T-cell (primary cell): ENCODE data around the gene GLP1R. TPM values are rescaled to one million over a fixed set of nuclear protein-coding genes. Genes with fewer than 3 reads are reported as not detected.

Source experiments
- ATAC-seq, 4 experiments: fragments of 200-7000 bp in 3 of 4; fragments of 150-1000 bp in 1 of 4; cut with Tn5 transposase; replicated peaks in 1 of 4; 1 replicate in 3 of 4; 2 replicates in 1 of 4; pipeline ENCODE4 v1.10.0; 2021; ENCODE audit warnings: moderate library complexity in 3 of 4, mild to moderate bottlenecking in 2 of 4, moderate number of reproducible peaks in 1 of 4
- CTCF ChIA-PET, 2 donors: fragments of 300-600 bp; sonication (Branson Sonifier 250); formaldehyde crosslinking; loops; one replicate each; lab custom pipeline; 2022; ENCODE audit warnings: antibody characterized with exemption in 2 of 2; lab: Charles Lee
- POLR2A ChIA-PET, 2 donors: fragments of 300-600 bp; sonication (Branson Sonifier 250); formaldehyde crosslinking; loops; one replicate each; lab custom pipeline; 2022; ENCODE audit warnings: antibody characterized with exemption in 2 of 2; lab: Charles Lee
- DNase-seq, 35 experiments: peaks; one replicate each; pipeline versions ENCODE4 v3.0.0 to v3.0.0-alpha.2; 2013 to 2023
- H3K27ac ChIP-seq: one replicate; pipeline ENCODE4 v1.5.1; 2013; ENCODE audit warnings: low read length
- H3K27me3 ChIP-seq, 2 experiments: replicated peaks in 1 of 2; 1 replicate in 1 of 2; 2 replicates in 1 of 2; pipeline versions ENCODE4 v1.6.1 to v1.7.0; 2013; ENCODE audit warnings: low read length in 1 of 2, mixed read lengths in 1 of 2; ENCODE audit not compliant: control insufficient read depth in 2 of 2, insufficient read depth in 2 of 2; ENCODE audit errors: extremely low read depth in 1 of 2
- H3K36me3 ChIP-seq, 2 donors: 1 replicate in 1 of 2; 2 replicates in 1 of 2; pipeline versions ENCODE4 v1.6.1 to v1.7.0; 2013; ENCODE audit warnings: low read length in 1 of 2; ENCODE audit not compliant: control insufficient read depth in 2 of 2, insufficient read depth in 1 of 2; ENCODE audit errors: extremely low read depth in 1 of 2
- H3K4me1 ChIP-seq, 2 experiments: 1 replicate in 1 of 2; 2 replicates in 1 of 2; pipeline versions ENCODE4 v1.6.1 to v1.7.0; 2013; ENCODE audit warnings: low read length in 2 of 2, mixed read lengths in 1 of 2; ENCODE audit not compliant: insufficient read depth in 2 of 2, control insufficient read depth in 1 of 2; ENCODE audit errors: extremely low read depth in 1 of 2
- H3K4me3 ChIP-seq, 2 donors: 1 replicate in 1 of 2; 2 replicates in 1 of 2; pipeline versions ENCODE4 v1.5.1 to v1.7.0; 2013; ENCODE audit warnings: mild to moderate bottlenecking in 2 of 2, low read length in 1 of 2, moderate library complexity in 1 of 2; ENCODE audit not compliant: control insufficient read depth in 1 of 2; ENCODE audit errors: extremely low read depth in 1 of 2
- H3K9me3 ChIP-seq: 2 replicates; pipeline ENCODE4 v1.7.0; 2013
- H3K27ac Mint-ChIP-seq, 2 donors: one replicate each; pipeline ENCODE4 v1.8.0; 2020 to 2021; ENCODE audit warnings: mild to moderate bottlenecking in 2 of 2, mixed read lengths in 2 of 2
- H3K27me3 Mint-ChIP-seq, 2 donors: one replicate each; pipeline ENCODE4 v1.8.0; 2021 to 2022; ENCODE audit warnings: mixed read lengths in 2 of 2
- H3K36me3 Mint-ChIP-seq: one replicate; pipeline ENCODE4 v1.8.0; 2021; ENCODE audit warnings: mixed read lengths
- H3K4me1 Mint-ChIP-seq, 3 donors: one replicate each; pipeline ENCODE4 v1.8.0; 2020 to 2022; ENCODE audit warnings: mixed read lengths in 3 of 3, mild to moderate bottlenecking in 1 of 3
- H3K4me3 Mint-ChIP-seq, 3 donors: one replicate each; pipeline ENCODE4 v1.8.0; 2020 to 2022; ENCODE audit warnings: mild to moderate bottlenecking in 3 of 3, mixed read lengths in 3 of 3, moderate library complexity in 3 of 3
- H3K9me3 Mint-ChIP-seq, 3 donors: one replicate each; pipeline ENCODE4 v1.8.0; 2020 to 2022; ENCODE audit warnings: mixed read lengths in 3 of 3
- WGBS: methylation state at CpG from one replicate; pipeline ENCODE4 v1.1.5; 2013; ENCODE audit warnings: missing lambda C conversion rate; ENCODE audit not compliant: insufficient coverage; 5-methylcytosine and 5-hydroxymethylcytosine counted together
- total RNA-seq, 35 experiments: library from RNA in 6 of 35; stranded (reverse) in 6 of 35; fragments of 120-200 nt in 1 of 35; gene quantifications; one replicate each; pipeline versions ENCODE4 v1.2.1 to v1.2.4 and lab custom pipeline; 2013 to 2026

GLP1R gene
- total RNA-seq, 5 donors from 2014 or later (not counting 1 experiment from before 2014, with no cell fraction given), result 0.07 TPM; not detected in 4

DNA sequence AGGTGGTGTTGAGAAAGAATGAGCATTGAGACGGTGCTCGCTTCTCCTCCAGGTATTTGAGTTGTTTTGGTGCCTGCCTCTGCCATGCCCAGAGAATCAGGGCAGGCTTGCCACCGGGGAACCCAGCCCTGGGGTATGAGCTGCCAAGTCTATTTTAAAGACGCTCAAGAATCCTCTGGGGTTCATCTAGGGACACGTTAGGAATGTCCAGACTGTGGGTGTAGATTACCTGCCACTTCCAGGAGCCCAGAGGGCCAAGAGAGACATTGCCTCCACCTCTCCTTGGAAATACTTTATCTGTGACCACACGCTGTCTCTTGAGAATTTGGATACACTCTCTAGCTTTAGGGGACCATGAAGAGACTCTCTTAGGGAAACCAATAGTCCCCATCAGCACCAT, 38.1 kb downstream of the GLP1R start:
- Mint-ChIP-seq H3K27ac (no peak overlapping the region), H3K4me3 (no peak overlapping the region), H3K36me3 (no peaks in the 10 kb centered on the region), H3K9me3 (no peaks in the 10 kb centered on the region), H3K27me3 (peaks cover 24 to 43% of the 10 kb centered on the region in 2 donors), H3K4me1 (peaks cover 0 to 6% (median 0%) of the 10 kb centered on the region in 3 donors)
- H3K27me3 ChIP-seq, result peaks cover 0 to 46% of the 10 kb centered on the region in 2 experiments
- ChIA-PET POLR2A (no interaction called here), CTCF (no interaction called here)
- H3K36me3 ChIP-seq, result no peaks in the 10 kb centered on the region
- 57% methylated on average over 6 of the region's 6 CpGs for WGBS
- H3K4me1 ChIP-seq, result no peaks in the 10 kb centered on the region
- H3K27ac ChIP-seq, result no peak overlapping the region
- DNase-seq (no peak), ATAC-seq (no peak)
- no peaks in the 10 kb centered on the region for H3K9me3 ChIP-seq
- no peak overlapping the region for H3K4me3 ChIP-seq

DNA sequence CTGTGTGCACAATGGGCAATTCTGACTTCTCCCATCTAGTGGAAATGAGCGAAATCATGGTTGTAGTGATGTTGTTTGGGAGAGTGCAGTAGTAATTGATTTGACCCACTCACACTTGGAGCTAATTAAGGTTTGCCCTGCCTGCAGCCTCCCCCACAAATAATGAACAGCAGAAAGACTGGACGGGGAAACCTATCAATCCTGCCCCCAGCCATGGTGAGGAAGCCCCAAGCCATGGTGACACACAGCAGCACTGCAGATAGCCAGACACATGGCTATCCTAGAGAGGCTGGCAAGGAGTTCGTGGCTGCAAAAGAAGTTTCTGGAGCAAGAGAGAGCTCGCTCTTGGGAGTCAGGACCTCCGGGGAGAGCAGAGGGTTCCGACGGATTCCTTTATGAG, 38.6 kb downstream of the GLP1R start:
- CTCF ChIA-PET, result no interaction called here
- H3K27me3 Mint-ChIP-seq, result peaks cover 28 to 43% of the 10 kb centered on the region in 2 donors
- H3K27me3 ChIP-seq, result peaks cover 0 to 46% of the 10 kb centered on the region in 2 experiments
- no peak overlapping the region for H3K4me3 Mint-ChIP-seq
- no peaks in the 10 kb centered on the region for H3K36me3 ChIP-seq
- H3K36me3 Mint-ChIP-seq, result no peaks in the 10 kb centered on the region
- no peak overlapping the region for H3K4me3 ChIP-seq
- ATAC-seq (no peak), DNase-seq (no peak)
- POLR2A ChIA-PET, result no interaction called here
- H3K9me3 ChIP-seq, result no peaks in the 10 kb centered on the region
- H3K4me1 Mint-ChIP-seq, result peaks cover 0 to 6% (median 0%) of the 10 kb centered on the region in 3 donors
- H3K27ac Mint-ChIP-seq, result no peak overlapping the region
- no peaks in the 10 kb centered on the region for H3K4me1 ChIP-seq
- H3K27ac ChIP-seq, result no peak overlapping the region
- 50% methylated on average over 1 of the region's 7 CpGs for WGBS
- H3K9me3 Mint-ChIP-seq, result no peaks in the 10 kb centered on the region

GRCh38 chr6:39088331-39088730, 39.8 kb downstream of the GLP1R start:
- no peak overlapping the region for H3K4me3 ChIP-seq
- H3K9me3 ChIP-seq, result no peaks in the 10 kb centered on the region
- DNase-seq (peak in 8 of 35 experiments; percentile 5 to 31 (median 9)), ATAC-seq (peak in 1 of 4 experiments; percentile 66)
- no peak overlapping the region for H3K27ac ChIP-seq
- H3K9me3 Mint-ChIP-seq, result no peaks in the 10 kb centered on the region
- peaks cover 0 to 6% (median 0%) of the 10 kb centered on the region in 3 donors for H3K4me1 Mint-ChIP-seq
- ChIA-PET CTCF (interaction anchor here (0.5 to 1.5 kb wide), 6 partner anchors 26 to 1229 kb away, joined by 3 read pairs; no protein-coding TSS in a partner anchor), POLR2A (no interaction called here)
- H3K36me3 Mint-ChIP-seq, result no peaks in the 10 kb centered on the region
- no peaks in the 10 kb centered on the region for H3K36me3 ChIP-seq
- peaks cover 28 to 42% of the 10 kb centered on the region in 2 donors for H3K27me3 Mint-ChIP-seq
- H3K4me3 Mint-ChIP-seq, result no peak overlapping the region
- peaks cover 0 to 46% of the 10 kb centered on the region in 2 experiments for H3K27me3 ChIP-seq
- WGBS, result 36% methylated on average over 3 of the region's 4 CpGs
- H3K4me1 ChIP-seq, result no peaks in the 10 kb centered on the region
- H3K27ac Mint-ChIP-seq, result no peak overlapping the region

DNA sequence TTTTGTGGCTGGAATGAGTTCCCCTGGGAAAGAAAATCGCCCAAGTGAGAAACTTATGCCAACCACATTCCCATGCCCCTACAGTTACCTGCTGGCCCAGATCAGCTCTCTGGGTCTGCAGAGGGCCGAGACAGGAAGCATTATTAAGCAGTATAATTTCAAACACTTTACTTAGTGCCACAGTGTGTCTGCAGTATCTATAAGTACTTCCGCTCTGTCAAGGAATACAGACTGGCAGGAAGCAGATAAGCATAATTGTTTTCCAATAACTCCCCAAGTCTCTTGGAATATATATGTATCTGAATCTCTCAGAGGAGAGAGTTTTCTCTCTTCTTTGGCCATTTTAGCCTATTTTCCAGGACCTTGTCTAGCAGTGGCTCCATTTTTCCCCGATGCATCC, 41.5 kb downstream of the GLP1R start:
- Histone ChIP-seq H3K4me1 (no peaks in the 10 kb centered on the region), H3K36me3 (no peaks in the 10 kb centered on the region), H3K27me3 (peaks cover 0 to 36% of the 10 kb centered on the region in 2 experiments), H3K9me3 (no peaks in the 10 kb centered on the region), H3K27ac (no peak overlapping the region), H3K4me3 (no peak overlapping the region)
- H3K27me3 Mint-ChIP-seq, result peaks cover 28 to 39% of the 10 kb centered on the region in 2 donors
- no peak overlapping the region for H3K4me3 Mint-ChIP-seq
- CTCF ChIA-PET, result no interaction called here
- H3K9me3 Mint-ChIP-seq, result no peaks in the 10 kb centered on the region
- no peaks in the 10 kb centered on the region for H3K36me3 Mint-ChIP-seq
- 20% methylated on average over 1 of the region's 4 CpGs for WGBS
- POLR2A ChIA-PET, result no interaction called here
- no peak for ATAC-seq
- H3K27ac Mint-ChIP-seq, result no peak overlapping the region
- peaks cover 0 to 6% (median 0%) of the 10 kb centered on the region in 3 donors for H3K4me1 Mint-ChIP-seq
- no peak for DNase-seq

DNA sequence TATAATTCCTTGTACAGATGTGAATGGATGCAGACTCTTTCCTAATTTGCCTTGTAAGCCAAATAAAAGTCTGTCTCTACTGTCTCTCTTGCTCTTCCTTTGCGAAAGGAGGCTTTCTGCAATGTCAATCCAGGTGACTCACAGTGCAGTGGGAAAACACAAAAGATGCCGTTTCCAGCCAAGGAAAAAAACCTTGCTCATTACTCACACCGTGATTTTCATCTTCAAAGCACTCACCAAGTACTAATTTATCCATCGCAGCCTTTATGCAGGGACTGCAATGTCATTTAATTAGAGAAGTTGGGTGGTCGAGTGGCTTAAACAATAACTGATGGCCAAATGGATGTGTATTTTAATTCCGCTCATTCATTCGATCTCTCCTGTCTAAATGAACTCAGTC, 42.6 kb downstream of the GLP1R start:
- POLR2A ChIA-PET, result no interaction called here
- Histone ChIP-seq H3K9me3 (no peaks in the 10 kb centered on the region), H3K4me1 (no peaks in the 10 kb centered on the region), H3K4me3 (no peak overlapping the region), H3K27me3 (peaks cover 0 to 26% of the 10 kb centered on the region in 2 experiments), H3K36me3 (no peaks in the 10 kb centered on the region), H3K27ac (no peak overlapping the region)
- Mint-ChIP-seq H3K4me3 (no peak overlapping the region), H3K27ac (no peak overlapping the region), H3K36me3 (no peaks in the 10 kb centered on the region), H3K27me3 (peaks cover 28 to 38% of the 10 kb centered on the region in 2 donors), H3K9me3 (no peaks in the 10 kb centered on the region), H3K4me1 (peaks cover 0 to 3% (median 0%) of the 10 kb centered on the region in 3 donors)
- CTCF ChIA-PET, result no interaction called here
- ATAC-seq (no peak), DNase-seq (no peak)
- WGBS, result 86% methylated on average over 2 of the region's 7 CpGs

DNA sequence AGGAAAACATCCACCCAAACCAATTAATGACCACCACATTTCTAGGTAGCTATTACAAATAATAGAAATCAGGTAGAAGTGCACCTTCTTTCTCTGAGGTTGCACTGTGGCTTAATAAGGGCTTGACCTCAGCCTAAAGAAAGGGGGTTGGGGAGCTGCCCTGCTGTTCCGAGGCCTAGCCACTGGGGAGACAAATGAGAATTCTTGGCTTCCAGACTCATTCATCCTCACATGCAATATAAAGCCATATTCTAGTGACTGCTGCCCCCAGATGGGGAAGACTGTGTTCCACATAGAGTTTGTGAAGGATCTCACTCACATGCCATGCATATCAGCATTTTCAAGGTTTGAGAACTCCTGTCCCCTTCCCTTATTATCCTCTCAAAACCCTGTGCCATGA, 43.5 kb downstream of the GLP1R start:
- ATAC-seq, result no peak
- no peaks in the 10 kb centered on the region for H3K4me1 ChIP-seq
- WGBS, result no CpG with 5 or more reads among the region's 1 CpG
- H3K4me1 Mint-ChIP-seq, result no peaks in the 10 kb centered on the region
- H3K36me3 Mint-ChIP-seq, result peaks cover 5% of the 10 kb centered on the region
- no peak overlapping the region for H3K27ac Mint-ChIP-seq
- no peak for DNase-seq
- POLR2A ChIA-PET, result no interaction called here
- CTCF ChIA-PET, result no interaction called here
- H3K4me3 ChIP-seq, result no peak overlapping the region
- no peak overlapping the region for H3K27ac ChIP-seq
- H3K4me3 Mint-ChIP-seq, result no peak overlapping the region
- H3K36me3 ChIP-seq, result no peaks in the 10 kb centered on the region
- H3K27me3 ChIP-seq, result peaks cover 0 to 21% of the 10 kb centered on the region in 2 experiments
- H3K9me3 ChIP-seq, result no peaks in the 10 kb centered on the region
- peaks cover 22 to 33% of the 10 kb centered on the region in 2 donors for H3K27me3 Mint-ChIP-seq
- H3K9me3 Mint-ChIP-seq, result no peaks in the 10 kb centered on the region
